Esophagus squamous epithelium (tissue), 5 donors: Measurements from ENCODE around the gene COX8A. TPM values are rescaled to one million over a fixed set of nuclear protein-coding genes. Genes with fewer than 3 reads are reported as not detected.

Experiments used
- DNase-seq: peaks from one replicate; lab custom pipeline; 2025; lab: John Stamatoyannopoulos, UW
- H3K27ac ChIP-seq, 4 donors: fragments of 200-600 bp; sonication (generic); one replicate each; pipeline ENCODE4 v1.5.1; 2016 to 2019; ENCODE audit warnings: mild to moderate bottlenecking in 1 of 4
- H3K27me3 ChIP-seq, 4 donors: fragments of 200-600 bp; sonication (generic); 1 replicate in 3 of 4; 2 replicates in 1 of 4; pipeline versions ENCODE4 v1.5.1 to v1.6.0; 2017 to 2021; ENCODE audit warnings: antibody characterized with exemption in 1 of 4
- H3K36me3 ChIP-seq, 3 donors: fragments of 200-600 bp; sonication (generic); one replicate each; pipeline ENCODE4 v1.5.1; 2016 to 2019
- H3K4me1 ChIP-seq, 3 donors: fragments of 200-600 bp; sonication (generic); one replicate each; pipeline ENCODE4 v1.5.1; 2017 to 2019
- H3K4me3 ChIP-seq, 4 donors: fragments of 200-600 bp; sonication (generic); 1 replicate in 3 of 4; 2 replicates in 1 of 4; pipeline ENCODE4 v1.5.1; 2016 to 2019; ENCODE audit warnings: mild to moderate bottlenecking in 2 of 4, moderate library complexity in 1 of 4
- H3K9me3 ChIP-seq, 3 donors: fragments of 200-600 bp; sonication (generic); one replicate each; pipeline ENCODE4 v1.5.1; 2016 to 2019
- POLR2A ChIP-seq, 4 donors: fragments of 450-650 bp; IDR thresholded peaks; one replicate each; pipeline ENCODE4 v1.6.1; 2017; ENCODE audit warnings: antibody characterized with exemption in 4 of 4, mild to moderate bottlenecking in 4 of 4, moderate library complexity in 3 of 4
- WGBS, 2 donors: methylation state at CpG; one replicate each; pipeline ENCODE4 v1.1.5; 2018; 5-methylcytosine and 5-hydroxymethylcytosine counted together
- intact Hi-C: fragments of 100-400 bp; cut with DNase I; formaldehyde crosslinking; loops from one replicate; pipeline ENCODE4 v1.15.0; 2022
- total RNA-seq, 4 donors: library from RNA; depleted of rRNA; stranded (reverse); fragments of >200 nt; gene quantifications; one replicate each; pipeline ENCODE4 v1.1.0, GENCODE V29; 2016
- TF ChIP-seq, protein P1 (sequence below), 6 experiments: fragments of 450-650 bp in 4 of 6; fragments of 200-600 bp in 2 of 6; sonication (generic) in 2 of 6; IDR thresholded peaks; one replicate each; pipeline ENCODE4 v1.5.1; 2016 to 2019; ENCODE audit warnings: antibody characterized with exemption in 6 of 6, mild to moderate bottlenecking in 4 of 6, moderate library complexity in 4 of 6
- donor health status: DM: yes; HTN: yes; CAD: no.

Gene COX8A
- total RNA-seq, 4 donors from 2014 or later, result 417 to 745 (median 637) TPM

DNA sequence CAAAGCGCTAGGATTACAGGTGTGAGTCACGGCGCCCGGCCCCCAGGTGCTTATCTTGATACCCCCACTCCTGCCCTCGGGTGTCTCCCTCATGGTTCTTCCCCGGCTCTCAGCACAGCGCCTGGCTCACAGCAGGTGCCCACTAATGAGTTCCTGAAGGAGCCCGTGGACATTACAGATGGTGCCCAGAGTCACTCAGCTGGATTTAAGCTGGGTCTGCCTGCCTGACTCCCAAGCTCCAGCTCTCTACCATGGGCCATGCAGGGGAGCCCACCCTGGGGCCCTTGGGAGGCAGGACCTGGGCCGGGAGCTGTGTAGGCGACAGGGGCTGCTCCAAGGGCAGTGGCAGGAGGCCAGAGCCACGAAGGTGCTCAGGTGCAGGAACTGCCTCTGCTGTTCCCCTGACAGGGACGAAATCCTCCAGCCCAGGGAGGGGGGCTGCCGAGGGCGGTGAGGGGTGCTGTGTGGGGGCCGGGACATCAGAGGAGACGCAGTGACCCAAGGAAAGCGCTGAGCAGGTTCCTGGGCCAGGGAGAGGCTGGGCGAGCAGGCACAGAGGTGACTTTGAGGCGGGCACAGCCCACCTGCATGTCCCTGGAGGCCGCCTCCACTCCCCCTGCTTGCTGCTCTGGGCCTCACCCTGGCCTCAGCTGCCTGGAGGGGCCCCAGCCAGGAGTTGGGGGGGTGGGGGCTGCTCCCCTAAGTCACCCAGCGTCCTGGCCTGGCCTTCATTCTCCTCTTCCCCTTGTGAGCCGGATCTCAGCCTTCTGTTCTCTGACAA, 46.7 kb downstream of the COX8A start:
- Histone ChIP-seq H3K27me3 (peaks cover 0 to 6% (median 0%) of the 10 kb centered on the region in 4 donors), H3K36me3 (no peaks in the 10 kb centered on the region), H3K4me3 (no peak overlapping the region), H3K9me3 (no peaks in the 10 kb centered on the region), H3K4me1 (peaks cover 0 to 32% (median 0%) of the 10 kb centered on the region in 3 donors), H3K27ac (no peak overlapping the region)
- intact Hi-C loops, result no loop called here
- WGBS, 2 donors, result 53 to 81% methylated on average over 5 to 15 of the region's 22 CpGs
- DNase-seq, result no peak
- TF ChIP-seq POLR2A (IDR thresholded peaks at IDR 0.05), result no peak
- TF ChIP-seq, protein P1, sequence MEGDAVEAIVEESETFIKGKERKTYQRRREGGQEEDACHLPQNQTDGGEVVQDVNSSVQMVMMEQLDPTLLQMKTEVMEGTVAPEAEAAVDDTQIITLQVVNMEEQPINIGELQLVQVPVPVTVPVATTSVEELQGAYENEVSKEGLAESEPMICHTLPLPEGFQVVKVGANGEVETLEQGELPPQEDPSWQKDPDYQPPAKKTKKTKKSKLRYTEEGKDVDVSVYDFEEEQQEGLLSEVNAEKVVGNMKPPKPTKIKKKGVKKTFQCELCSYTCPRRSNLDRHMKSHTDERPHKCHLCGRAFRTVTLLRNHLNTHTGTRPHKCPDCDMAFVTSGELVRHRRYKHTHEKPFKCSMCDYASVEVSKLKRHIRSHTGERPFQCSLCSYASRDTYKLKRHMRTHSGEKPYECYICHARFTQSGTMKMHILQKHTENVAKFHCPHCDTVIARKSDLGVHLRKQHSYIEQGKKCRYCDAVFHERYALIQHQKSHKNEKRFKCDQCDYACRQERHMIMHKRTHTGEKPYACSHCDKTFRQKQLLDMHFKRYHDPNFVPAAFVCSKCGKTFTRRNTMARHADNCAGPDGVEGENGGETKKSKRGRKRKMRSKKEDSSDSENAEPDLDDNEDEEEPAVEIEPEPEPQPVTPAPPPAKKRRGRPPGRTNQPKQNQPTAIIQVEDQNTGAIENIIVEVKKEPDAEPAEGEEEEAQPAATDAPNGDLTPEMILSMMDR (IDR thresholded peaks at IDR 0.05), result no peak

DNA sequence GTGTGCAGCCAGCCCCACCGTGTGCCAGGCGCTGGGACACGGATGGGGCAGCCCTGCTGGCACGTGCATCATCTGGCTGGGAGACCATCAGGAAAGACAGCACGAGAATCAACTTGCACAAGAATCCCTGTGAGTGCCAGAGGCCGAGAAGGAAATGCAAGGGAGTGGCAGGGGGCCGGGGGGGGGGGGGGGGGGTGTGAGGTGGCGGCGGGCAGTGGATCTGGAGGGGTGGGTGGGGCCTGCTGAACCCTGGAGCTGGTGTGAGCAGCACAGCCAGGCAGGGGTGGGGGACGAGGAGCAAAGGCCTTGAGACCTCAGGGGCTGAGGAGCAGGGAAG, 47.3 kb downstream of the COX8A start:
- intact Hi-C loops, result no loop called here
- Histone ChIP-seq H3K9me3 (no peaks in the 10 kb centered on the region), H3K4me3 (no peak overlapping the region), H3K27me3 (peaks cover 0 to 8% (median 0%) of the 10 kb centered on the region in 4 donors), H3K4me1 (peaks cover 0 to 32% (median 0%) of the 10 kb centered on the region in 3 donors), H3K36me3 (no peaks in the 10 kb centered on the region), H3K27ac (no peak overlapping the region)
- 32 to 36% methylated on average over 3 to 4 of the region's 10 CpGs for WGBS, 2 donors
- TF ChIP-seq POLR2A (IDR thresholded peaks at IDR 0.05), result no peak
- TF ChIP-seq, protein P1 (IDR thresholded peaks at IDR 0.05), result no peak
- no peak for DNase-seq

DNA sequence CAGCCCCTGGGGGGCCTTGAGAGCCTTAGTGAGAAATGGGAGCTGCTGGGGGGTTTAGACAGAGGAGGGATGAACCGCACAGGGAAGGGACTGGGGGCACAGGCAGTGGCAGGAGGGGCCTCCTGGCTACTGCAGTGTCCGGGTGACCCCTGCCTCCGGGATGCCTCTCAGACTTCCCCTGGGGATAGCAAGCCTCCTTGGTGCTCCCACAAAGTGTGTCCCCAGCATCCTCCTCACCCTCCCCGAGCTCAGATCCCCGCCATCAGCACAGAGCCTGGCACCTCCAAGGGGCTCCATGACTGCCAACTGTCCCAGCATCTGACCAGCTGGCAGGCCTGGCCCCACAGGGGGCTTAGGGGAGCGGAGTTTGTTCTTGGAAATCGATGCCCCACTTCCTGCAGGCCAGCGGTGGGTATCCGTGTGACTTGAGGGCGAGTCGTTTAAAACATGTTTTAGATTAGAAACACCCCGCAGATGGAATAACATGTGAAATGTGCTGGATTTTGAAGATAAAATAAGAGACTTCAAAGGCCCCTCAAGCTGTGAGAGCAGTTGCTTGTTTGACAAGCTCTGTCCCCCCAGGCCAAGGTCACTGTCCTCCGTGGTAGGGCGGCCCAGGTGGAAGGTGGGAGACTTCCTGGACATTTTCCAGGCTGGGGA, 47.8 kb downstream of the COX8A start:
- Histone ChIP-seq H3K4me3 (no peak overlapping the region), H3K27ac (no peak overlapping the region), H3K36me3 (no peaks in the 10 kb centered on the region), H3K9me3 (no peaks in the 10 kb centered on the region), H3K4me1 (peaks cover 0 to 32% (median 0%) of the 10 kb centered on the region in 3 donors), H3K27me3 (peaks cover 0 to 9% (median 0%) of the 10 kb centered on the region in 4 donors)
- no peak for DNase-seq
- TF ChIP-seq, protein P1 (IDR thresholded peaks at IDR 0.05), result no peak
- no peak for TF ChIP-seq POLR2A (IDR thresholded peaks at IDR 0.05)
- intact Hi-C loops, result no loop called here
- WGBS, 2 donors, result 68 to 74% methylated on average over 10 to 12 of the region's 14 CpGs

DNA sequence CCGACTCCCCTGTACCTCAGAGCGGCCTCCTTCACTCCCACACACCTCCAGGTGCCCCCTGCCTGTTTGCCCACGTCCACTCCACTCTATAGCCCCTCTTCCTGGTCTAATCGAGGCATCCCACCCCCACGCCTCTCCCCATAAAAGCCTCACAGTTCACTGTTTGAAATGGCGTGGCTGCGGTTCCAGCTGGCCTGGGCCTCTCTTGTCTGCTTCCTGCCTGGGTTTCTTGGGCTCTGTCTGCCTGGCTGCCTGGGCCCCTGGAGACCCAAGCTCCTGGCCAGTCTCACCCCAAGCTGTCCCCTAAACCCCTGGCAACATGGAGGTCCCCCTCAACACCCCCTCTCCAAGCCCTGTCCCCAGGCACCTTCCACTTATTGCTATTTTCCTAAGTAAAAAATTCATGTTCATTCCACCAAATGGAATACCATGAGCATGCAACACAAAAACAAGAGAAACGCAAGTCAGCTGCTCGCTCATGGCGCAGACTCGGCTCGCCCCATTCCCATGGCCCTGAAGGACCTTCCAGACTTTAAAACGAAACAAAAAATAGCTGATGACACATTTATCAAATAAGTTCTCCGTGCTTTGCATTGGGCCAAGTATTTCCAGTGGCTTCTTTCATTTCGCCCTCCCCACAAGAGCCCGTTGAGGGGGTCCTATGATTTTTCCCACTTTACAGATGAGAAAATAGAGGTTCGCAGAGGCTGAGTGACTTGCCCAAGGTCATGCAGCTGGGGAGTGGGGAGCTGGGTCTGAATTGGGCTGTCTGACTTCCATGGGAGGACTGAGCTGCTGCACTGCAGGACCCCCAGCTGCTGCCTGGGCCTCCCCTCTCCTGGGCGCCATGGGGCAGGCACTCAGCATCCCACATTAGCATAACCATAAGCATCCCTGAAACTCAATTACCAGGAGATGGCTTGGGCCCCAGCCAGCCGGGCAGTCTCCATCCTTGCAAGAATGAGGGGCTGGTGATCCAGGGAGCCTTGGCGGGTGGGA, 49.6 kb downstream of the COX8A start:
- Histone ChIP-seq H3K27ac (peak overlapping the region in 1 of 4 donors; percentile 2), H3K4me3 (no peak overlapping the region), H3K9me3 (no peaks in the 10 kb centered on the region), H3K4me1 (peaks cover 5 to 27% (median 6%) of the 10 kb centered on the region in 3 donors), H3K36me3 (no peaks in the 10 kb centered on the region), H3K27me3 (peaks cover 0 to 22% (median 0%) of the 10 kb centered on the region in 4 donors)
- no peak for DNase-seq
- TF ChIP-seq, protein P1 (IDR thresholded peaks at IDR 0.05), result no peak
- no peak for TF ChIP-seq POLR2A (IDR thresholded peaks at IDR 0.05)
- WGBS, 2 donors, result 71 to 87% methylated on average over 17 of the region's 20 CpGs
- intact Hi-C loops, result no loop called here
